Astrocyte of the spinal cord (primary cell): ENCODE measurements around the gene ALDH2.
A peak's percentile ranks its signal among the peaks of the same experiment; 100 is the strongest.

Experiments
- DNase-seq: peaks from one replicate; pipeline ENCODE4 v3.0.0; 2011; ENCODE audit warnings: low read depth, low spot score
- H3K4me3 ChIP-seq: 2 replicates; pipeline ENCODE4 v1.5.1; 2011; ENCODE audit warnings: low read depth, mild to moderate bottlenecking, low read length, moderate library complexity
- CTCF ChIP-seq: IDR thresholded peaks from 2 replicates; pipeline ENCODE4 v1.5.1; 2012; ENCODE audit warnings: low read depth, mild to moderate bottlenecking, low read length, inconsistent platforms
- in situ Hi-C: cut with HindIII; loops from 2 replicates; pipeline ENCODE4 v1.10.0; 2017; ENCODE audit warnings: low sequenced_read_pairs

Gene ALDH2

GRCh38 chr12:111838353-111838752 lies 71.6 kb downstream of the ALDH2 start:
- no peak for DNase-seq
- no peak overlapping the region for H3K4me3 ChIP-seq
- no peak for TF ChIP-seq CTCF
- in situ Hi-C loops = no loop called here

GRCh38 chr12:111840807-111841206 lies 74.1 kb downstream of the ALDH2 start:
- no peak for TF ChIP-seq CTCF
- peak overlapping the region; percentile 92 for H3K4me3 ChIP-seq
- in situ Hi-C loops = no loop called here
- DNase-seq = no peak

- peak overlapping the region; percentile 92 for H3K4me3 ChIP-seq
- in situ Hi-C loops = no loop called here
- TF ChIP-seq CTCF = no peak
- DNase-seq = no peak
Measured at GRCh38 chr12:111841236-111841749, 74.6 kb downstream of the ALDH2 start.

- peak within 1 kb of the TSS; percentile 92 for H3K4me3 ChIP-seq
- TF ChIP-seq CTCF = no peak
- in situ Hi-C loops = no loop called here
- DNase-seq = peak; percentile 97
Measured at GRCh38 chr12:111841750-111842555, 75.2 kb downstream of the ALDH2 start, which contains the start of gene MAPKAPK5. TSS of gene MAPKAPK5 (plus strand) at chr12:111842228. CDS start at chr12:111842734, 506 bp downstream.

- H3K4me3 ChIP-seq = peak overlapping the region; percentile 92
- in situ Hi-C loops = no loop called here
- TF ChIP-seq CTCF = no peak
- peak; percentile 12 for DNase-seq
Measured at GRCh38 chr12:111842556-111843396, 76.0 kb downstream of the ALDH2 start.

GRCh38 chr12:111846016-111846415 lies 79.3 kb downstream of the ALDH2 start:
- DNase-seq = no peak
- TF ChIP-seq CTCF = no peak
- in situ Hi-C loops = no loop called here
- no peak overlapping the region for H3K4me3 ChIP-seq
